NCI-H1436 treated with DMSO at 0.1 percent for 48 hours (cell line): ENCODE measurements around the gene MEGF11.

Experiments
- DNase-seq: peaks from one replicate; lab custom pipeline; 2025; lab: John Stamatoyannopoulos, UW

The MEGF11 gene

DNA sequence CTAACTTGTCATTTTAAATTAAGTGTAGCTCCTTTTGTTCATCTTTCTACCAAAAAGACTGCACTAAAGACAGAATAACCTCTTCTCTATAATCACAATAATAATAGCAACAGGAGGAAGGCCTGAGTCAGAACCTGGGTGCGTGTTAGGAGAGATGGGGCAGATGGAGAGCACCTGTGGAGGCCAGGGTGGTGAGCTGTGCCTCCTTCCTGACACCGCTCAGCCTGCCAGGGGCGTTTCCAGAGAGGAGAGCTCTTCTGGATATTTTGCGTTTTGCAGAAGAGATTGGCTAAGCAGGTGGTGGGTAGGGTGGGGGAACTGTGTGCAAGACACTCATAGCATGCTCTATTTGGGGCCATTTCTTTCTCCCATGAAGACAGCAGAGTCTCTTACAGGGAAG, 83.5 kb downstream of the MEGF11 start:
- no peak for DNase-seq

- no peak for DNase-seq
Measured at GRCh38 chr15:66169625-66170024, 83.9 kb downstream of the MEGF11 start.

DNA sequence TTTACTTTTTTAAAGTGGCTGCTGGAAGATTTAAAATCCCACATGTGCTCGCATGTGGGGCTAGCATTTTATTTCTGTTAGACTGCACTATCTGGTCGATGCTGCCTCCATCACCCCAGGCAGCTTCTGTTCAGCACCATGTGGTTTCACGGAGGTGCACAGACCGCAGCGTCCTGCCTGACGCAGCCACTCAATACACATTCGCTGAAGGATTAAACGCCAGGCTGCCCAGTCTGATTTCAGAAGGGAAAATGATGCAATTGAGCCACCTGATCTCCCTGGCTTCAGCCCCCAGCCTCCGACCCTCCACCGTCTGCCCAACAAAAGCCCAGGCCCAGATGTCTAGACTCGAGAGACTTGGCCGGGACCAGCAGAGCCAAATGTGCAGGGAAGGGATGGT, 84.5 kb downstream of the MEGF11 start:
- DNase-seq: no peak

- DNase-seq: no peak
Measured at GRCh38 chr15:66167854-66168253, 85.7 kb downstream of the MEGF11 start.

- no peak for DNase-seq
Measured at GRCh38 chr15:66165856-66166255, 87.7 kb downstream of the MEGF11 start.

- DNase-seq: no peak
Measured at GRCh38 chr15:66164788-66165187, 88.8 kb downstream of the MEGF11 start.

GRCh38 chr15:66163553-66163952, 90.0 kb downstream of the MEGF11 start:
- DNase-seq: no peak

DNA sequence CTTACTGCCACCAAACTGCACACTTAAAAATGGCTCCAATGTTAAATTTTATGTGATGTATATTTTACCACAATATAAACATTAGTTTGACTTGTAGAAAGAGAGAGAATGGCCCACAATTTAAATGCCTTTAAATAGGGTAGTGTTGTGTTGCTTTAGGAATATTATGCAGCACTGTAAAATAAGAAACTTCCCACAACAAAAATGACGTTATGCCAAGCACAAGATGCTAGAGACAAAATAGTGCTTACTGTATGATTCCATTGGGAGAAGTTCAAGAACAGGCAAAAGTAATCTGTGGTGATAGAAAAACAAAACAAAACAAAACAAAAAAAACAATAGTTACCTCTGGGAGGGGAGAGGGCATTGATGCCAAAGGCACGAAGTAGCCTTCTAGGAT, 91.3 kb downstream of the MEGF11 start:
- DNase-seq: no peak

DNA sequence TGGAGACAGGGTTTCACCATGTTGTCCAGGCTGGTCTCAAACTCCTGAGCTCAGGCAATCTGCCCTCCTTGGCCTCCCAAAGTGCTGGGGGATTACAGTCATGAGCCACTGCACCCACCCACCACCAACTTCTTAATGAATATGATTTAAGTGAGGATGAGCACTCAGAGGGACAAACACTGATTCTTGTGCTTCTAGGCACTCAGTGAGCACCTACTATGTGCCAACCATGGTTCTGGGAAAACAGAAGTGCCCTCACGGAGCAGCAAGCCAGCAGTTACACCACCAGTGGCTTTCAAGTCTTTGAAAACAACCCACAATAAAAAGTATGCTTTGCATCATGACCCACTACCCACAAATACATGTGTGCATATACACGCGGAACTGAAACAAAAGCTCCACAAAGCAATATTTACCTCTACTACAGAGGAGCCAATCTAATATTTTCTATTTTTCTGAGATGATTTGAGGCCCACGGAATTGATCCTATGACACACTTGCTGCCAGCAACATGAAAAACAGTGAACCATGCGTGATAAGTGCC, 91.9 kb downstream of the MEGF11 start:
- no peak for DNase-seq

GRCh38 chr15:66161108-66161507, 92.4 kb downstream of the MEGF11 start:
- DNase-seq: no peak

GRCh38 chr15:66157507-66157906, 96.0 kb downstream of the MEGF11 start:
- DNase-seq: no peak

DNA sequence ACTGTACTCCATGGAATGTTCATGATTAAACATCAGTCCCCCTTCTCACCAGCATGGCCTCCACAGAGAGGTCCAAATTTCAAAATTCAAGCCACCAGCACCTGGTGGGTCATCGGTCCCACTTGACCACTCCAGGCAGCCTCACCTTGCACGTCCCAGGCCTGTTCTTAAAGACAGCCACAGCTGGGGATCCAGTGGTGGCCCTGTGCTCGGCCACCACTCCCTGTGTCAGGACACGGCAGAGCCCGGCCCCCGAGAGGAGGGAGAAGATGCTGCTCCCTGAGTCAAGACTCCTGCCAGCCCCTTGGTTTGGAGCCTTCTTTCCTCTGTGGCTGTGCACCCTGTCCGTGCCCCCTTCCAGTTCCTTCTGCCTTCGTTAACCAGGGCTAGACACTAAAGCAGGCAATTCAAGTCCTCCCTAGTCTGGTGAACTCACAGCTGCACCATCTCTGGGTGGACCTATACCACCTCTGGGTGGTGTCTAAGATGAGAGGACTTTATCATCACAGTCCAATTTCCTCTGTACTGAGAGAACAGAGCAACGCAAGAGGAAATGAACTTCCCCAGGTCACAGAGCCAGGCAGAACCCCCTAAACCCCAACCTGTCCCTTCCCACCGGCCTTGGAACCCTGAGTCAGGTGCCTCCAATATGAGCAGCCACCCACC, 97.1 kb downstream of the MEGF11 start:
- DNase-seq: no peak

DNA sequence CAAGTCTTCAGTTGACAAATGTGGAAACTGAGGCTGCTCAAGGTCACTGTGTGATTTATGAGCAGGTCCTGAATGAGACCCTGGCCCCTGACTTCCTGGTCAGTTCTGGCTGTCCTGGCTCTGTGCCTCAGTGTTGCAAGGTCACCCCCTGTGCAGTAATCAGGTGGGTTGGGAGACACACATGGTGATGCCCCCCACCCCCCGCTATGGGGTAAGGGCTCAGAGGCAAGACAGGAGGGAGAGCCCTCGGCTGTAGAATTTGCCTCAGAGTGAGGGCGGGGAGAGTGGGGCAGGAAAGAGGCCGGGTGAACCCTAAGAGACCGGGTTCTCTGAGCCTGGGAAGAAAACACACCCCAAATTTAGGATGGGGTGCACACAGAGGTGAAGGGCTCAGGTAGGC, 98.5 kb downstream of the MEGF11 start:
- no peak for DNase-seq

DNA sequence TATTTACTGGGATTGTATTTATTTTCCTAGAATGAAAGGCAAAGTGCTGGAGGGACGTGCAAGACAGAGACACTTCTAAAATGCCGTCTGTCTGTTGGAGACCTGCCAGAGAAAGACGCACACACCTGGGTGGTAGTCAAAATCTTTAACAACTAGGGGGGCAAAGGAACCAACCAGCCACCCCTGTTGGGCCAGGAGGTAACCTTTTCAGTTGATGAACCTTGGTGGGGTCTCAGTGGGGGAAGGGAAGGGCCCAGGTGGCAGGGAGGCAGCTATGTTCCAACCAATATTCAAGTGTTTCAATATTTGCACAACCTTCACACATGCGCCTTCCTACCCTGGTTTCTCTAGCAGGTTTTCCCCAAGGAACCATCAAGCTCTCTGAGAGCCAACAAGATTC, 99.0 kb downstream of the MEGF11 start:
- peak; percentile 89 for DNase-seq

DNA sequence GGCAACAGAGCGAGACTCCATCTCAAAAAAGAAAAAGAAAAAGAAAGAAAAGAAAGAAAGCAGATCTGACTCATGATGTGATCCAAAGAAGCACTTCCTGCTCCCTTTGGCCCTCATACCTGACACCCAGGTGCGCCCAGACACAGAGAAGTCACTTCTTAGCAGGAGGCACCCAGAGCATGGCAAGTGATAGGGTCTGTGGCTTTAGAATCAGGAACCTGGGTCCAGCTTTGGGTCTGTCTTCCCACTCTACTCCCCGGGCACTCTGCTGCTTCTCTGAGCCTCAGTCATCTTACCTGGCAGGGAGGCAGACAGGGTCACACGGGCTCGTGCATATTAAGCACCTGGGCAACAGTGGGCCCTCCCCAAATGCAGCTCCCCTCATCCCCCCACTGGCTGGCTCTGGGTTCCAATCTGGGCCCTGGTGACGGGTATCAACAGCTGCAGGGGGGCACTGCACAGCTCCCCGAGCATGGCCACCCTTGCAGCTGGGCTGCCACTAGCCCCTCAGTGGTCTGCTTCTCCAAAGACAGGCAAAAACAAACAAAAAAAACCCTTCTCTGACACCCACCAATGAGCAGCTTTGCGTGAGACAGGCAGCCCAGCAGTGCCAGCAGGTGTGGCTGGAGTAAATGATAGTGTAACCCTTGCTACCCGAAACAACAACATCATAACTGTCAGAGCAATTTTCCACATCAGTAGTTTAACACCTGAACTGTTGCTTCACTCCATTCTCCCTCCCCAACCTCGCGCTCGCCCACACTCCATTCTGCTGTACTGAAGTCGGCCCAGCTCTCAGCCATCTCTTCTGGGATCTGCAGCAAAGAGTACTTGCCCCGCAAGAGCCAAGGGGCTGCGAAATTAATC, 99.8 kb downstream of the MEGF11 start:
- peak; percentile 90 for DNase-seq

- DNase-seq: no peak
Measured at GRCh38 chr15:66152650-66153049, 100.9 kb downstream of the MEGF11 start.

DNA sequence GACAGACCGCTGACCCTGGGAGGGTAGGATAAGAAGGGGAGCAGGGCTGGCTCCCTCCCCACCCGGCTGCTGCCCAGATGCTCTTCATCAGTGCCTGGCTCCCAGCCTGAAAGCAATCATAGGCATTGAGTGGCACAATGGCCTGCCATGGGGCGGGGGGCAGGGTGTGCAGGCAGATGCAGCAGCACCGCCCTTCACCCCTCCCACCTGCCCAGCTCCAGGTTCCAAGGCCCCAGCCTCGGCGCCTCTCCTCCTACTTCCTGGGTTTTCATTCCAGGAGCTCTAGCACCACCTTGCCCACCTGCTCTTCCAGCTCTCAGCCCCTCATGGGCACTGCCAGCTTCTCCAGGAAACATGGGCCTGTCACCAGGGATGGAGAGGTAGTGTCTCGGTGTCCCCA, 101.7 kb downstream of the MEGF11 start:
- DNase-seq: peak; percentile 81

DNA sequence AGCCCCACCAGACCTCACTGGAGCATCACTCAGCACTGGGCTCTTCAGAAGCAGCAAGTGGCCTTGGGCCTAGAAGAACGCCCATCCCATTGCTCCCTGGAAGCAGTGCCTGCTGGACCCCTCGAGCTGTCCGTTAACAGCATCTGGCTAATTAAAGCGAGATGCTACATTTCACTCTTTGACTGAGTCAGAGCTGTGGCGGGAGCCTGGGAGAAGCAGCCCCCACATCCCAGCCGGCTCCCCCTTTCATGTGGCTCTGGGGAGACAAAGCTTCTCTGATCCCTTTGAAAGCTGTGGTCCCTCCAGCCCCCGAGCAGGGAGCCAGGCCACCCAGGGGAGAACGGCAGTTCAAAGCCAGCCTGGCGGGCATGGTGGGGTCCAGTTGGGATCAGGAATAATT, 103.7 kb downstream of the MEGF11 start:
- DNase-seq: no peak

- DNase-seq: no peak
Measured at GRCh38 chr15:66148187-66148586, 105.4 kb downstream of the MEGF11 start.

GRCh38 chr15:66147440-66147839, 106.1 kb downstream of the MEGF11 start:
- DNase-seq: no peak

DNA sequence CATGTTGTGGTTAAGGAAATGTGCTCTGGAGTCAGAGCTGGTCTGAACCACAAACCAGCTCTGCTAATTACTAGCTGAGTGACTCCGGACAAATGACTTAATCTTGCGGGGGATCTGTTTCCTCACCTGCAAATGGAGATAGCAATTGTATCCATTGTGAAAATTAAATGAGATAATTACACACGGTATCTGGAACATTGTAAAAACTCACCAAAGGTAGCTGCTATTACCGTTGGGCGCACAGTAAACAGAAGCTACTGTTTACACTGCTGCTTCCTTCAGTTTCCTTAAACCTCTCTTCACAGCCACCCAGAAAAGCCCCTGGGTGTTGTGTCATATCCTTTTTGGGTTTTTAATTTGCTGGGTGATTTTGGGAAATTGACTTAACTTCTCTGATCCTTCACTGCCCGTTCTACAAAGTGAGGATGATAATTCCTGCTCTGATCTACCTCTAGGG, 107.8 kb downstream of the MEGF11 start:
- DNase-seq: peak; percentile 91

DNA sequence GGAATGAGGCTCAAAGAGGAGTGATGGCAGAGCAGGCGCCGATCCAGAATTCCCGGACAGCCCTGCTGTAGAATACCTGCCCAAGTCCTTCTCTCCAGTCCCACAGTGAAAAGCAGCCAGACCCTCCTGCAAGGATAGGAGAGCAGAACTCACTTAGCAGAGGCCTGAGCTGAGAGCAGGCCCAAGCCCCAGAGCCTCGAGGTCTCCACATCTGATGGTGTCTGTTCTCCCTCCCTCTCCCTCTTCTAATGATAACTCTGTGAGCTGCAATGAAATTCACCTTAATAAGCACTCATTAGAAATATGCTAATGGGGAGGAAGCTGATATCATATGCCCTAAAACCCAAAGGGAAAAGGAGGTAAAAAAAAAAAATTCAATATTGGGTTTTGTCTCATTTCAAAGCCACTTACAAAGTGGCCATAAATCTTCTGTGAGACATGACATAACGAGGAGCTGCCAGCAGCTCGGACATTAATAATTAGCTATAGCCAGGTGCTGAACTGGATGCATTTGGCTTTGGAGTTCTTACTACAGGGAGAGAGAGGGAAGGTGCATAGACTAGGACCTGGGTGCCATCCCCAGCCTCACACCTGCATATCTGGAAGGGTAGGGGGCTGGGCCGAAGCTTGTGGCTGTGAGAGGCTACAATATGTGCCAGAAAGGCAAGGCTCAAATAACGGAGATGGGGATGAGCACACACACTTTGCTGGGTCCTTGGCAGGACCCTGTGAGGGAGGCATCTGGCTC, 108.4 kb downstream of the MEGF11 start:
- DNase-seq: no peak
